IMR-90 (cell line): ENCODE data around the gene MDM2. TPM values are rescaled to one million over a fixed set of nuclear protein-coding genes. Genes with fewer than 3 reads are reported as not detected.

ENCODE experiments used
- ATAC-seq: fragments of 200-7000 bp; cut with Tn5 transposase; 2 replicates; pipeline ENCODE4 v1.9.1; 2020; ENCODE audit warnings: low read depth, mild to moderate bottlenecking, moderate library complexity
- BruUV-seq: library from RNA; stranded (reverse); fragments of 400-500 nt; replicated peaks from 2 replicates; lab custom pipeline; 2021; lab: Mats Ljungman, UMichigan
- CTCF ChIA-PET: fragments of 300-600 bp; formaldehyde crosslinking; extraction: SDS; loops from one replicate; lab custom pipeline; 2021; ENCODE audit warnings: antibody characterized with exemption; lab: Yijun Ruan, JAX
- POLR2A ChIA-PET: fragments of 300-600 bp; sonication (Branson Sonifier 250); formaldehyde crosslinking; loops from one replicate; lab custom pipeline; 2022; ENCODE audit warnings: antibody characterized with exemption; ENCODE audit not compliant: unreplicated experiment; lab: Charles Lee
- DNase-seq: peaks from one replicate; pipeline ENCODE4 v3.0.0; 2013
- H2AFZ ChIP-seq: replicated peaks from 2 replicates; pipeline ENCODE3; 2013; ENCODE audit warnings: low read length, mild to moderate bottlenecking; ENCODE audit not compliant: poor library complexity
- H2AK5ac ChIP-seq: 2 replicates; pipeline ENCODE4 v1.6.1; 2013; ENCODE audit warnings: low read depth, low read length, inconsistent platforms
- H2AK9ac ChIP-seq: replicated peaks from 2 replicates; pipeline ENCODE3; 2013; ENCODE audit warnings: mild to moderate bottlenecking, low read depth, low read length, moderate library complexity; ENCODE audit not compliant: poor library complexity
- H2BK120ac ChIP-seq: 2 replicates; pipeline ENCODE4 v1.6.1; 2013; ENCODE audit warnings: low read depth, low read length, inconsistent platforms
- H2BK15ac ChIP-seq: 3 replicates; pipeline ENCODE4 v1.6.1; 2013; ENCODE audit warnings: low read depth, low read length, inconsistent platforms
- H2BK20ac ChIP-seq: 2 replicates; pipeline ENCODE4 v1.6.1; 2013; ENCODE audit warnings: low read depth, mild to moderate bottlenecking, inconsistent platforms, low read length, moderate library complexity
- H2BK5ac ChIP-seq: 2 replicates; pipeline ENCODE4 v1.6.1; 2013; ENCODE audit warnings: mild to moderate bottlenecking, low read depth, low read length, inconsistent platforms; ENCODE audit not compliant: poor library complexity, severe bottlenecking
- H3K14ac ChIP-seq: replicated peaks from 2 replicates; pipeline ENCODE4 v1.6.1; 2013; ENCODE audit warnings: low read depth, low read length, inconsistent platforms
- H3K18ac ChIP-seq: 2 replicates; pipeline ENCODE4 v1.6.1; 2013; ENCODE audit warnings: low read depth, low read length, control low read depth
- H3K23ac ChIP-seq: 2 replicates; pipeline ENCODE4 v1.6.1; 2013; ENCODE audit warnings: low read depth, low read length, inconsistent platforms
- H3K27ac ChIP-seq: 2 replicates; pipeline ENCODE4 v1.5.1; 2013; ENCODE audit warnings: mild to moderate bottlenecking, control low read depth, low read length; ENCODE audit not compliant: insufficient read depth
- H3K27me3 ChIP-seq: 2 replicates; pipeline ENCODE4 v1.6.1; 2013; ENCODE audit warnings: low read length; ENCODE audit not compliant: control insufficient read depth, insufficient read depth
- H3K36me3 ChIP-seq: 2 replicates; pipeline ENCODE4 v1.6.1; 2013; ENCODE audit warnings: low read length, mixed read lengths; ENCODE audit not compliant: control insufficient read depth, insufficient read depth
- H3K4ac ChIP-seq: 2 replicates; pipeline ENCODE4 v1.6.1; 2013; ENCODE audit warnings: low read depth, low read length, inconsistent platforms
- H3K4me1 ChIP-seq: 2 replicates; pipeline ENCODE4 v1.6.1; 2013; ENCODE audit warnings: low read length, mixed read lengths; ENCODE audit not compliant: control insufficient read depth, insufficient read depth
- H3K4me2 ChIP-seq: 2 replicates; pipeline ENCODE4 v1.6.1; 2013; ENCODE audit warnings: low read depth, mild to moderate bottlenecking, control low read depth, low read length, moderate library complexity
- H3K4me3 ChIP-seq: 2 replicates; pipeline ENCODE4 v1.5.1; 2013; ENCODE audit warnings: low read depth, mild to moderate bottlenecking, control low read depth, low read length, moderate library complexity; ENCODE audit not compliant: insufficient read depth
- H3K56ac ChIP-seq: 2 replicates; pipeline ENCODE4 v1.6.1; 2013; ENCODE audit warnings: low read length, inconsistent platforms; ENCODE audit not compliant: insufficient read depth; ENCODE audit errors: extremely low read depth
- H3K79me1 ChIP-seq, 2 experiments: 2 replicates each; pipeline ENCODE4 v1.6.1; 2013; ENCODE audit warnings: low read length in 2 of 2, inconsistent platforms in 1 of 2, low read depth in 1 of 2
- H3K9ac ChIP-seq: 2 replicates; pipeline ENCODE4 v1.6.1; 2013; ENCODE audit warnings: low read depth, low read length, control low read depth
- H3K9me1 ChIP-seq: 2 replicates; pipeline ENCODE4 v1.6.1; 2013; ENCODE audit warnings: low read length, inconsistent platforms; ENCODE audit not compliant: insufficient read depth
- H3K9me3 ChIP-seq: 2 replicates; pipeline ENCODE4 v1.6.1; 2013; ENCODE audit warnings: low read length; ENCODE audit not compliant: control insufficient read depth, insufficient read depth
- H4K20me1 ChIP-seq: 2 replicates; pipeline ENCODE4 v1.6.1; 2013; ENCODE audit warnings: low read length, inconsistent platforms; ENCODE audit not compliant: insufficient read depth
- H4K5ac ChIP-seq: 2 replicates; pipeline ENCODE4 v1.6.1; 2013; ENCODE audit warnings: mild to moderate bottlenecking, low read depth, low read length, control low read depth
- H4K8ac ChIP-seq, 2 experiments: 2 replicates each; pipeline ENCODE4 v1.6.1; 2013; ENCODE audit warnings: low read depth in 2 of 2, low read length in 2 of 2, control low read depth in 1 of 2, inconsistent platforms in 1 of 2
- H4K91ac ChIP-seq: 2 replicates; pipeline ENCODE4 v1.6.1; 2013; ENCODE audit warnings: low read depth, low read length, inconsistent platforms; ENCODE audit not compliant: insufficient read depth
- CHD1 ChIP-seq: IDR thresholded peaks from 2 replicates; pipeline ENCODE4 v1.6.1; 2012; ENCODE audit warnings: low read depth, low read length, improper control_type of control experiment
- ELK1 ChIP-seq: fragments of 150-350 bp; IDR thresholded peaks from 2 replicates; pipeline ENCODE4 v1.6.1; 2016; ENCODE audit warnings: low read depth, mild to moderate bottlenecking, low read length, moderate library complexity, borderline replicate concordance
- FOS ChIP-seq: fragments of 150-350 bp; IDR thresholded peaks from 2 replicates; pipeline ENCODE4 v1.6.1; 2016; ENCODE audit warnings: low read depth, low read length
- MAFK ChIP-seq: IDR thresholded peaks from 2 replicates; pipeline ENCODE4 v1.6.1; 2012; ENCODE audit warnings: low read depth, low read length, improper control_type of control experiment
- MAZ ChIP-seq: IDR thresholded peaks from 2 replicates; pipeline ENCODE4 v1.6.1; 2012; ENCODE audit warnings: low read depth, mild to moderate bottlenecking, low read length, improper control_type of control experiment, moderate library complexity, borderline replicate concordance
- MXI1 ChIP-seq: IDR thresholded peaks from 2 replicates; pipeline ENCODE4 v1.6.1; 2012; ENCODE audit warnings: low read depth, mild to moderate bottlenecking, low read length, moderate library complexity, borderline replicate concordance
- NFE2L2 ChIP-seq: fragments of 150-350 bp; IDR thresholded peaks from 2 replicates; pipeline ENCODE4 v1.6.1; 2016; ENCODE audit warnings: low read depth, mild to moderate bottlenecking, low read length
- POLR2A ChIP-seq: IDR thresholded peaks from 2 replicates; pipeline ENCODE4 v1.6.1; 2012; ENCODE audit warnings: mild to moderate bottlenecking, low read depth, low read length
- RAD21 ChIP-seq: IDR thresholded peaks from 2 replicates; pipeline ENCODE4 v1.6.1; 2012; ENCODE audit warnings: low read length, improper control_type of control experiment
- RCOR1 ChIP-seq: IDR thresholded peaks from 2 replicates; pipeline ENCODE4 v1.6.1; 2012; ENCODE audit warnings: mild to moderate bottlenecking, low read length, improper control_type of control experiment; ENCODE audit not compliant: insufficient replicate concordance
- RFX5 ChIP-seq: IDR thresholded peaks from 2 replicates; pipeline ENCODE4 v1.8.0; 2012; ENCODE audit warnings: low read depth, mild to moderate bottlenecking, low read length, moderate library complexity
- SMC3 ChIP-seq: fragments of 150-350 bp; IDR thresholded peaks from 2 replicates; pipeline ENCODE4 v1.6.1; 2016; ENCODE audit warnings: low read depth, mild to moderate bottlenecking, antibody characterized with exemption, low read length, moderate library complexity
- WGBS, 2 experiments: methylation state at CpG; one replicate each; pipeline versions ENCODE4 v1.1.5 to v1.1.7; 2013; ENCODE audit warnings: missing lambda C conversion rate in 2 of 2; ENCODE audit not compliant: insufficient read length in 1 of 2; ENCODE audit errors: extremely low coverage in 2 of 2; 5-methylcytosine and 5-hydroxymethylcytosine counted together
- dilution Hi-C: fragments of 300-500 bp; cut with HindIII; formaldehyde crosslinking; loops from one replicate; pipeline ENCODE4 v1.14.3; 2018; ENCODE audit warnings: low sequenced_read_pairs; ENCODE audit not compliant: unreplicated experiment
- in situ Hi-C: fragments of 300-500 bp; cut with MboI; formaldehyde crosslinking; loops from 3 replicates; pipeline ENCODE4 v1.14.3; 2019; ENCODE audit warnings: low sequenced_read_pairs, inconsistent platforms, mixed read lengths
- intact Hi-C: fragments of 100-400 bp; cut with micrococcal nuclease; formaldehyde crosslinking; loops from 2 replicates; pipeline ENCODE4 v1.10.0; 2022
- polyA plus RNA-seq, 3 experiments: library from polyadenylated mRNA; depleted of rRNA; stranded (reverse); fragments of >200 nt; gene quantifications; 2 replicates each; pipeline ENCODE4 v1.2.3, GENCODE V29; 2012; ENCODE audit warnings: low replicate concordance in 1 of 3
- total RNA-seq: library from RNA; depleted of rRNA; stranded (reverse); fragments of >200 nt; gene quantifications from 2 replicates; pipeline ENCODE4 v1.2.3, GENCODE V29; 2012
- TF ChIP-seq, protein P1 (sequence below): fragments of 150-350 bp; IDR thresholded peaks from 2 replicates; pipeline ENCODE4 v1.6.1; 2017; ENCODE audit warnings: mild to moderate bottlenecking, antibody characterized with exemption, low read length, low read depth
- TF ChIP-seq, protein P2 (sequence below): conservative IDR thresholded peaks from 2 replicates; pipeline ENCODE4 v1.5.1; 2012; ENCODE audit warnings: mild to moderate bottlenecking, low read depth, low read length, improper control_type of control experiment

The MDM2 gene
- total and polyA plus RNA-seq, 2 of the 4 experiments (the other 2 are of a cell fraction) = 21.9 to 196 TPM

GRCh38 chr12:68870011-68870410, 62.0 kb downstream of the MDM2 start:
- 69% methylated on average over 2 of the region's 5 CpGs; no CpG with 5 or more reads in 1 of the 2 experiments for whole genome bisulfite sequencing, 2 experiments
- intact Hi-C loops = no loop called here
- CTCF ChIA-PET = interaction anchor here (0.6 kb wide), 1 partner anchor 200 kb away, joined by 6 read pairs; no protein-coding TSS in a partner anchor

More at GRCh38 chr12:68870011-68870410, 62.0 kb downstream of the MDM2 start:
- H3K18ac ChIP-seq = no peak overlapping the region
- DNase-seq = no peak
- no peak overlapping the region for H3K4ac ChIP-seq
- no peak overlapping the region for H3K4me3 ChIP-seq
- no peak overlapping the region for H2BK120ac ChIP-seq
- H2AFZ ChIP-seq = peak overlapping the region; percentile 5
- H3K4me2 ChIP-seq = no peak overlapping the region
- no peak overlapping the region for H4K91ac ChIP-seq
- H3K9me3 ChIP-seq = no peaks in the 10 kb centered on the region
- H2AK5ac ChIP-seq = no peak overlapping the region
- H3K27me3 ChIP-seq = no peaks in the 10 kb centered on the region; the same call in 1 of the 2 replicates
- no peak overlapping the region for H2BK15ac ChIP-seq
- H4K5ac ChIP-seq = no peak overlapping the region
- H3K56ac ChIP-seq = no peak overlapping the region
- no peak overlapping the region for H2BK5ac ChIP-seq
- in situ Hi-C loops (loop anchor here (5.0 kb wide), 1 partner anchor 202 kb away; no protein-coding TSS in a partner anchor), dilution Hi-C loops (no loop called here)
- POLR2A ChIA-PET = no interaction called here
- no peak overlapping the region for H2AK9ac ChIP-seq
- H3K9ac ChIP-seq = no peak overlapping the region
- no peaks in the 10 kb centered on the region for H3K79me1 ChIP-seq
- no peaks in the 10 kb centered on the region for H3K4me1 ChIP-seq
- TF ChIP-seq MXI1 (no peak), FOS (no peak), RCOR1 (no peak), MAZ (no peak), RAD21 (no peak), ELK1 (no peak), CHD1 (no peak), NFE2L2 (no peak), RFX5 (no peak), POLR2A (no peak), SMC3 (no peak), MAFK (no peak)
- TF ChIP-seq, protein P1, sequence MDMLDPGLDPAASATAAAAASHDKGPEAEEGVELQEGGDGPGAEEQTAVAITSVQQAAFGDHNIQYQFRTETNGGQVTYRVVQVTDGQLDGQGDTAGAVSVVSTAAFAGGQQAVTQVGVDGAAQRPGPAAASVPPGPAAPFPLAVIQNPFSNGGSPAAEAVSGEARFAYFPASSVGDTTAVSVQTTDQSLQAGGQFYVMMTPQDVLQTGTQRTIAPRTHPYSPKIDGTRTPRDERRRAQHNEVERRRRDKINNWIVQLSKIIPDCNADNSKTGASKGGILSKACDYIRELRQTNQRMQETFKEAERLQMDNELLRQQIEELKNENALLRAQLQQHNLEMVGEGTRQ = no peak
- TF ChIP-seq, protein P2, sequence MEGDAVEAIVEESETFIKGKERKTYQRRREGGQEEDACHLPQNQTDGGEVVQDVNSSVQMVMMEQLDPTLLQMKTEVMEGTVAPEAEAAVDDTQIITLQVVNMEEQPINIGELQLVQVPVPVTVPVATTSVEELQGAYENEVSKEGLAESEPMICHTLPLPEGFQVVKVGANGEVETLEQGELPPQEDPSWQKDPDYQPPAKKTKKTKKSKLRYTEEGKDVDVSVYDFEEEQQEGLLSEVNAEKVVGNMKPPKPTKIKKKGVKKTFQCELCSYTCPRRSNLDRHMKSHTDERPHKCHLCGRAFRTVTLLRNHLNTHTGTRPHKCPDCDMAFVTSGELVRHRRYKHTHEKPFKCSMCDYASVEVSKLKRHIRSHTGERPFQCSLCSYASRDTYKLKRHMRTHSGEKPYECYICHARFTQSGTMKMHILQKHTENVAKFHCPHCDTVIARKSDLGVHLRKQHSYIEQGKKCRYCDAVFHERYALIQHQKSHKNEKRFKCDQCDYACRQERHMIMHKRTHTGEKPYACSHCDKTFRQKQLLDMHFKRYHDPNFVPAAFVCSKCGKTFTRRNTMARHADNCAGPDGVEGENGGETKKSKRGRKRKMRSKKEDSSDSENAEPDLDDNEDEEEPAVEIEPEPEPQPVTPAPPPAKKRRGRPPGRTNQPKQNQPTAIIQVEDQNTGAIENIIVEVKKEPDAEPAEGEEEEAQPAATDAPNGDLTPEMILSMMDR = no peak
- ATAC-seq = no peak
- no peak overlapping the region for H3K14ac ChIP-seq
- H3K9me1 ChIP-seq = no peaks in the 10 kb centered on the region; the same call in 1 of the 2 replicates
- H4K20me1 ChIP-seq = no peaks in the 10 kb centered on the region
- no TSS peak for BruUV-seq
- no peaks in the 10 kb centered on the region for H3K36me3 ChIP-seq
- no peak overlapping the region for H4K8ac ChIP-seq
- no peak overlapping the region for H3K23ac ChIP-seq
- no peak overlapping the region for H3K27ac ChIP-seq
- H2BK20ac ChIP-seq = no peak overlapping the region
